H9 (cell line): Measurements from ENCODE around the gene SLAMF6. TPM values are rescaled to one million over a fixed set of nuclear protein-coding genes. Genes with fewer than 3 reads are reported as not detected.

Source experiments
- DNase-seq: peaks from one replicate; pipeline ENCODE4 v3.0.0-alpha.2; 2017
- H2AFZ ChIP-seq: one replicate; pipeline ENCODE4 v1.6.1; 2013; ENCODE audit warnings: mild to moderate bottlenecking, low read length, control low read depth, moderate library complexity
- H2AK5ac ChIP-seq: 2 replicates; pipeline ENCODE4 v1.6.1; 2013; ENCODE audit warnings: low read length, control low read depth, mixed read lengths; ENCODE audit not compliant: insufficient read length
- H2BK120ac ChIP-seq: one replicate; pipeline ENCODE4 v1.6.1; 2013; ENCODE audit warnings: low read depth, mild to moderate bottlenecking, low read length, control low read depth, inconsistent platforms; ENCODE audit not compliant: poor library complexity, severe bottlenecking
- H2BK12ac ChIP-seq: 2 replicates; pipeline ENCODE4 v1.6.1; 2013; ENCODE audit warnings: low read length, control low read depth, mixed read lengths, low read depth; ENCODE audit not compliant: insufficient read length
- H2BK15ac ChIP-seq: 2 replicates; pipeline ENCODE4 v1.6.1; 2013; ENCODE audit warnings: low read depth, low read length, control low read depth
- H2BK20ac ChIP-seq: one replicate; pipeline ENCODE4 v1.6.1; 2013; ENCODE audit warnings: low read depth, mild to moderate bottlenecking, low read length, control low read depth, inconsistent platforms; ENCODE audit not compliant: poor library complexity, severe bottlenecking
- H2BK5ac ChIP-seq: 2 replicates; pipeline ENCODE4 v1.6.1; 2013; ENCODE audit warnings: low read length, control low read depth, mixed read lengths; ENCODE audit not compliant: insufficient read length
- H3K14ac ChIP-seq: 2 replicates; pipeline ENCODE4 v1.6.1; 2013; ENCODE audit warnings: low read length, control low read depth; ENCODE audit not compliant: insufficient read depth
- H3K18ac ChIP-seq: 2 replicates; pipeline ENCODE4 v1.6.1; 2013; ENCODE audit warnings: low read depth, mild to moderate bottlenecking, mixed read lengths, low read length, control low read depth; ENCODE audit not compliant: insufficient read length
- H3K23ac ChIP-seq: 2 replicates; pipeline ENCODE4 v1.6.1; 2013; ENCODE audit warnings: low read length, control low read depth, mixed read lengths, low read depth; ENCODE audit not compliant: insufficient read length
- H3K23me2 ChIP-seq: 2 replicates; pipeline ENCODE4 v1.6.1; 2013; ENCODE audit warnings: low read depth, mild to moderate bottlenecking, mixed read lengths, low read length, control low read depth; ENCODE audit not compliant: insufficient read length, poor library complexity, severe bottlenecking
- H3K27ac ChIP-seq: 2 replicates; pipeline ENCODE4 v1.5.1; 2013; ENCODE audit warnings: low read length, control low read depth, mixed read lengths, low read depth; ENCODE audit not compliant: insufficient read length
- H3K27me3 ChIP-seq: 2 replicates; pipeline ENCODE4 v1.6.1; 2013; ENCODE audit warnings: low read length, control low read depth, inconsistent platforms; ENCODE audit not compliant: insufficient read depth
- H3K4ac ChIP-seq: 2 replicates; pipeline ENCODE4 v1.6.1; 2013; ENCODE audit warnings: low read depth, mild to moderate bottlenecking, control low read depth, inconsistent platforms, low read length, moderate library complexity
- H3K4me1 ChIP-seq: 2 replicates; pipeline ENCODE4 v1.6.1; 2013; ENCODE audit warnings: low read length, control low read depth, inconsistent platforms; ENCODE audit not compliant: insufficient read depth
- H3K4me2 ChIP-seq: 2 replicates; pipeline ENCODE4 v1.6.1; 2013; ENCODE audit warnings: low read length, control low read depth, mixed read lengths; ENCODE audit not compliant: insufficient read length, insufficient read depth
- H3K56ac ChIP-seq: 2 replicates; pipeline ENCODE4 v1.6.1; 2013; ENCODE audit warnings: low read depth, mild to moderate bottlenecking, mixed read lengths, low read length, control low read depth; ENCODE audit not compliant: insufficient read length
- H3K79me1 ChIP-seq: 2 replicates; pipeline ENCODE4 v1.6.1; 2013; ENCODE audit warnings: low read depth, mild to moderate bottlenecking, moderate library complexity, low read length, control low read depth, inconsistent platforms; ENCODE audit not compliant: insufficient read depth, poor library complexity, severe bottlenecking
- H3K79me2 ChIP-seq: 2 replicates; pipeline ENCODE4 v1.6.1; 2013; ENCODE audit warnings: low read length, control low read depth, inconsistent platforms; ENCODE audit not compliant: insufficient read depth
- H3K9ac ChIP-seq: 2 replicates; pipeline ENCODE4 v1.6.1; 2013; ENCODE audit warnings: low read length, control low read depth, mixed read lengths; ENCODE audit not compliant: insufficient read length; ENCODE audit errors: extremely low read depth
- H3K9me3 ChIP-seq: one replicate; pipeline ENCODE4 v1.6.1; 2013; ENCODE audit warnings: low read depth, low read length, inconsistent platforms; ENCODE audit not compliant: control insufficient read depth
- H3T11ph ChIP-seq: one replicate; pipeline ENCODE4 v1.6.1; 2013; ENCODE audit warnings: mild to moderate bottlenecking, low read length, control low read depth, inconsistent platforms
- H4K20me1 ChIP-seq: one replicate; pipeline ENCODE4 v1.6.1; 2013; ENCODE audit not compliant: control insufficient read depth, insufficient read length, insufficient read depth
- H4K5ac ChIP-seq: 2 replicates; pipeline ENCODE4 v1.6.1; 2013; ENCODE audit warnings: low read depth, mild to moderate bottlenecking, mixed read lengths, low read length, control low read depth; ENCODE audit not compliant: insufficient read length
- H4K8ac ChIP-seq: replicated peaks from 2 replicates; pipeline ENCODE4 v1.6.1; 2013; ENCODE audit warnings: low read length, control low read depth, mixed read lengths, low read depth; ENCODE audit not compliant: insufficient read length
- H4K91ac ChIP-seq: 2 replicates; pipeline ENCODE4 v1.6.1; 2013; ENCODE audit warnings: low read depth, mild to moderate bottlenecking, moderate library complexity, mixed read lengths, low read length, control low read depth; ENCODE audit not compliant: insufficient read length
- H3K27ac Mint-ChIP-seq, 3 experiments: 2 replicates in 2 of 3; 3 replicates in 1 of 3; pipeline ENCODE4 v1.8.0; 2020 to 2021; ENCODE audit warnings: mixed read lengths in 3 of 3, mild to moderate bottlenecking in 1 of 3, moderate library complexity in 1 of 3
- H3K27me3 Mint-ChIP-seq: 2 replicates; pipeline ENCODE4 v1.8.0; 2021; ENCODE audit warnings: low read depth, mild to moderate bottlenecking, moderate library complexity, mixed read lengths
- H3K36me3 Mint-ChIP-seq, 3 experiments: 2 replicates in 2 of 3; 3 replicates in 1 of 3; pipeline ENCODE4 v1.8.0; 2020 to 2021; ENCODE audit warnings: low read depth in 3 of 3, mixed read lengths in 3 of 3; ENCODE audit not compliant: insufficient read depth in 1 of 3
- H3K4me1 Mint-ChIP-seq, 2 experiments: 2 replicates each; pipeline ENCODE4 v1.8.0; 2020; ENCODE audit warnings: mixed read lengths in 2 of 2
- H3K4me3 Mint-ChIP-seq, 2 experiments: 2 replicates in 1 of 2; 3 replicates in 1 of 2; pipeline ENCODE4 v1.8.0; 2020 to 2021; ENCODE audit warnings: mild to moderate bottlenecking in 2 of 2, mixed read lengths in 2 of 2, moderate library complexity in 1 of 2
- H3K9me3 Mint-ChIP-seq, 2 experiments: 2 replicates in 1 of 2; 3 replicates in 1 of 2; pipeline ENCODE4 v1.8.0; 2020; ENCODE audit warnings: mild to moderate bottlenecking in 2 of 2, mixed read lengths in 2 of 2, moderate library complexity in 1 of 2
- WGBS: extraction: QIAGEN DNeasy Blood & Tissue Kit; methylation state at CpG from one replicate; pipeline ENCODE4 v1.1.7; 2013; ENCODE audit warnings: missing lambda C conversion rate, low lambda C conversion rate, mixed read lengths; ENCODE audit not compliant: insufficient read length; ENCODE audit errors: extremely low coverage; 5-methylcytosine and 5-hydroxymethylcytosine counted together
- total RNA-seq: library from RNA; stranded (reverse); gene quantifications from 2 replicates; pipeline ENCODE4 v1.2.1, GENCODE V29; 2021
- TF ChIP-seq, protein P1 (sequence below): fragments of 200-600 bp; sonication (generic); conservative IDR thresholded peaks from 3 replicates; pipeline ENCODE4 v1.8.0; 2021; ENCODE audit warnings: antibody characterized with exemption, mild to moderate bottlenecking

SLAMF6 gene
- total RNA-seq, 1 experiment from 2014 or later, result not detected

DNA sequence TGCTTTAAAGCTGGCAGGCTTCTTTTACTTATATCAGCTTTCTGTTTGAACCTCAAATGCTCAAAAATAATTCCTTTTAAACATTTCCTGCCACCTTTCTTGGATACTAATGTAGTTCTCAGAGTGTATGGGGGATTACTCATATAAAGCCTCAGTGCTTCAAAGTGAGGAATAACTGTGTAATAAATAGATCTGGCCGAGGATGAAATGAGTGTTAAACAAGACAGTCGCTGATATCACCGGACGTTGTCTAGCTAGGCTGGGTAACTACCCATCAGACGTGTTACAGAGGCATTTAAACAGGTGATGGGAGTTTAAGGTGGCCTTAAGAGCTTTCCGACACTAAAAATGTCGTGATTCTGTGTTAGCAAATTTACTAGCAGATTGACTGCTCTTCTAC lies 69.6 kb downstream of the SLAMF6 start:
- Mint-ChIP-seq H3K4me1 (no peaks in the 10 kb centered on the region), H3K27ac (no peak overlapping the region), H3K4me3 (no peak overlapping the region), H3K36me3 (no peaks in the 10 kb centered on the region), H3K9me3 (no peaks in the 10 kb centered on the region), H3K27me3 (no peaks in the 10 kb centered on the region; the same call in 1 of the 2 replicates)
- H3K4me1 ChIP-seq, result no peaks in the 10 kb centered on the region
- no peak overlapping the region for H2BK20ac ChIP-seq
- no peaks in the 10 kb centered on the region for H3K79me1 ChIP-seq
- H3K9me3 ChIP-seq, result no peaks in the 10 kb centered on the region
- no peak overlapping the region for H4K91ac ChIP-seq
- no peak overlapping the region for H3K27ac ChIP-seq
- DNase-seq, result no peak
- no peak overlapping the region for H2BK120ac ChIP-seq
- H3K56ac ChIP-seq, result no peak overlapping the region
- H2BK12ac ChIP-seq, result no peak overlapping the region
- H3K18ac ChIP-seq, result no peak overlapping the region
- H2AK5ac ChIP-seq, result no peak overlapping the region
- no peak overlapping the region for H3T11ph ChIP-seq
- no peak overlapping the region for H4K8ac ChIP-seq
- H4K20me1 ChIP-seq, result no peaks in the 10 kb centered on the region
- no peak overlapping the region for H3K9ac ChIP-seq
- no peak overlapping the region for H3K4ac ChIP-seq
- H3K27me3 ChIP-seq, result no peaks in the 10 kb centered on the region
- no peak overlapping the region for H2AFZ ChIP-seq
- H3K14ac ChIP-seq, result no peak overlapping the region
- no peak overlapping the region for H3K4me2 ChIP-seq
- no peak overlapping the region for H4K5ac ChIP-seq
- H2BK15ac ChIP-seq, result no peak overlapping the region
- H3K79me2 ChIP-seq, result no peaks in the 10 kb centered on the region
- H2BK5ac ChIP-seq, result no peak overlapping the region
- no peak overlapping the region for H3K23ac ChIP-seq
- TF ChIP-seq, protein P1, sequence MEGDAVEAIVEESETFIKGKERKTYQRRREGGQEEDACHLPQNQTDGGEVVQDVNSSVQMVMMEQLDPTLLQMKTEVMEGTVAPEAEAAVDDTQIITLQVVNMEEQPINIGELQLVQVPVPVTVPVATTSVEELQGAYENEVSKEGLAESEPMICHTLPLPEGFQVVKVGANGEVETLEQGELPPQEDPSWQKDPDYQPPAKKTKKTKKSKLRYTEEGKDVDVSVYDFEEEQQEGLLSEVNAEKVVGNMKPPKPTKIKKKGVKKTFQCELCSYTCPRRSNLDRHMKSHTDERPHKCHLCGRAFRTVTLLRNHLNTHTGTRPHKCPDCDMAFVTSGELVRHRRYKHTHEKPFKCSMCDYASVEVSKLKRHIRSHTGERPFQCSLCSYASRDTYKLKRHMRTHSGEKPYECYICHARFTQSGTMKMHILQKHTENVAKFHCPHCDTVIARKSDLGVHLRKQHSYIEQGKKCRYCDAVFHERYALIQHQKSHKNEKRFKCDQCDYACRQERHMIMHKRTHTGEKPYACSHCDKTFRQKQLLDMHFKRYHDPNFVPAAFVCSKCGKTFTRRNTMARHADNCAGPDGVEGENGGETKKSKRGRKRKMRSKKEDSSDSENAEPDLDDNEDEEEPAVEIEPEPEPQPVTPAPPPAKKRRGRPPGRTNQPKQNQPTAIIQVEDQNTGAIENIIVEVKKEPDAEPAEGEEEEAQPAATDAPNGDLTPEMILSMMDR, result no peak
- WGBS, result no CpG with 5 or more reads among the region's 7 CpGs
- no peaks in the 10 kb centered on the region for H3K23me2 ChIP-seq
